Fibroblast of villous mesenchyme (primary cell): ENCODE data around the gene PER2. TPM values are rescaled to one million over a fixed set of nuclear protein-coding genes. Genes with fewer than 3 reads are reported as not detected.
"Not testable (repeated sequence)": the region's sequence is repeated elsewhere in the genome, so short reads cannot be mapped to it uniquely, and the experiment has no call there.

Source experiments
- DNase-seq: peaks from one replicate; pipeline ENCODE4 v3.0.0-alpha.2; 2010; ENCODE audit warnings: low read depth
- H3K4me3 ChIP-seq: 2 replicates; pipeline ENCODE4 v1.5.1; 2011; ENCODE audit warnings: low read depth, mild to moderate bottlenecking, low read length
- CTCF ChIP-seq: IDR thresholded peaks from 2 replicates; pipeline ENCODE4 v1.5.1; 2012; ENCODE audit warnings: low read depth, mild to moderate bottlenecking, low read length; ENCODE audit not compliant: insufficient read depth
- total RNA-seq: library from RNA; depleted of rRNA; stranded (reverse); fragments of >200 nt; gene quantifications from 2 replicates; pipeline ENCODE4 v1.2.3, GENCODE V29; 2012

PER2 gene
- total RNA-seq, 1 donor = 4.3 TPM

GRCh38 chr2:238280083-238280825 is 8.2 kb downstream of the PER2 start:
- DNase-seq = no peak
- TF ChIP-seq CTCF = no peak
- no peak overlapping the region for H3K4me3 ChIP-seq

GRCh38 chr2:238279324-238279682 is 9.1 kb downstream of the PER2 start:
- no peak for TF ChIP-seq CTCF
- no peak overlapping the region for H3K4me3 ChIP-seq
- no peak for DNase-seq

- no peak for DNase-seq
- no peak for TF ChIP-seq CTCF
- no peak overlapping the region for H3K4me3 ChIP-seq
These were observed 9.6 kb downstream of the PER2 start for GRCh38 chr2:238278626-238279323.

- H3K4me3 ChIP-seq = no peak overlapping the region
- no peak for DNase-seq
- no peak for TF ChIP-seq CTCF
These were observed 10.7 kb downstream of the PER2 start for GRCh38 chr2:238277695-238278094.

- no peak for TF ChIP-seq CTCF
- no peak overlapping the region for H3K4me3 ChIP-seq
- no peak for DNase-seq
These were observed 14.1 kb downstream of the PER2 start for GRCh38 chr2:238274152-238274865.

GRCh38 chr2:238273433-238273832 is 15.0 kb downstream of the PER2 start:
- not testable (repeated sequence) for H3K4me3 ChIP-seq, DNase-seq

GRCh38 chr2:238272156-238272555 is 16.3 kb downstream of the PER2 start:
- no peak overlapping the region for H3K4me3 ChIP-seq
- TF ChIP-seq CTCF = no peak
- DNase-seq = no peak

- peak; percentile 40 for DNase-seq
- not testable (repeated sequence) for H3K4me3 ChIP-seq
These were observed 16.7 kb downstream of the PER2 start for GRCh38 chr2:238271686-238272085.
